NCI-H2196 (cell line): ENCODE measurements around the gene ACTBL2.
"Not testable (repeated sequence)": the region's sequence is repeated elsewhere in the genome, so short reads cannot be mapped to it uniquely, and the experiment has no call there.

ENCODE experiments used
- DNase-seq: peaks from one replicate; lab custom pipeline; 2025; ENCODE audit not compliant: unreplicated experiment; lab: John Stamatoyannopoulos, UW

Gene ACTBL2

DNA sequence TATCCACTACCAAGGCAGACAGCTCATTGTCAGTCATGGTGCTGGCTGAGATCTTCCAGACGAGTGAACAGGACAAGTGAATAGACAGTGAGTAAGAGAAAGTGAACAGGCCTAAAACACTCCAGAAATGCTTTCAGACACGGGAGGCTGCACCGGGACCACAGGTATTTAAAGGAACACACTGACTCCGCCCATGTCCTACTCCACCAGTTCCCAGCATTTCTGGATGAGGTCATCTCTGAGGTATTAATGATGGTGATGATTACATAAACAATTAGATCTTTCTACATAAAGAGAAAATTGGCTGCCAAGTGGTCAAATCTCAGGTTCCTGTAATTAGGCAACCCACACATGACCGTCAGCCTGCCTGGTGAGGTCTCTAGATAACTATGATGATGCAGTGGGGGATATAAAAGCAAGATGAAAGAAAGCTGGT, at the start of gene ACTBL2:
TSS of gene ACTBL2 (minus strand) at position 141 of the 436 bp plus-strand sequence. CDS start at position 37, 104 bp downstream.
- no peak for DNase-seq

GRCh38 chr5:57531333-57531732, 48.7 kb upstream of the ACTBL2 start:
- no peak for DNase-seq

GRCh38 chr5:57529864-57530263, 47.3 kb upstream of the ACTBL2 start:
- no peak for DNase-seq

GRCh38 chr5:57527870-57528269, 45.3 kb upstream of the ACTBL2 start:
- DNase-seq, result no peak

DNA sequence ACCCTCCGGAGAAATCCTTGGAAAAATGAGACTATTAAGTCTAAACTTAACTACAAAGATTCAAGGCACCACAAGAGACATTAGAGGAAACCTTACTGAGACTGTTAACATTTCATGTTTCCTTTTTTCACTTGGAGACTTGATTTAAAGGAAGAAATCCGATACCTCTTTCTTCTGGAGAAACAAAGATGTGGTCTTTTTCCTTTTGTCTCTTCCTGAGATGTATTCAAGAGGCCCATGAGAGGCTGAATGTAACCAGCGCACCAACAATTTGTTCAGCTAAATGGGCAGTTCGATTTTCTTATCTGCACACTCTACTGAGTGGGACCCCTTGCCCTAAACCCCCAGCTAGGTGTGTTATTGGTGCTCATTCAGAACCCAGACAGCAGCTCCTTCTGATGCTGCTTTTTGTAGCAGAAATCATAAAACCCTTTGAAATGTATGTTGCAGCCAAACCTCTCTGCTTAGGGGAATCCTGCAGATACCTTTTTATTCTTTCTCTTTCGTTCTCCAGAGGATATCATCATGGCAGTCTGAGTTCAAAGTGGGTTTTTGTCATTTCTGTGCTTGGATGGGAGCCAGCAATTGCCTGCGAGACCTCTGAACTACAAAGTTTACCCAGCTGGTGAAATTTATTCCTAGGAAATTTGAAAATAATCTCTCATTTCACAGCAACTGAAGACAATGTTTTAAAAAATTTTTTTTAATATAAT, 41.9 kb upstream of the ACTBL2 start:
- no peak for DNase-seq

- not testable (repeated sequence) for DNase-seq
These were observed 39.9 kb upstream of the ACTBL2 start for GRCh38 chr5:57522477-57522876.

- DNase-seq, result not testable (repeated sequence)
These were observed 35.8 kb upstream of the ACTBL2 start for GRCh38 chr5:57518415-57518814.

DNA sequence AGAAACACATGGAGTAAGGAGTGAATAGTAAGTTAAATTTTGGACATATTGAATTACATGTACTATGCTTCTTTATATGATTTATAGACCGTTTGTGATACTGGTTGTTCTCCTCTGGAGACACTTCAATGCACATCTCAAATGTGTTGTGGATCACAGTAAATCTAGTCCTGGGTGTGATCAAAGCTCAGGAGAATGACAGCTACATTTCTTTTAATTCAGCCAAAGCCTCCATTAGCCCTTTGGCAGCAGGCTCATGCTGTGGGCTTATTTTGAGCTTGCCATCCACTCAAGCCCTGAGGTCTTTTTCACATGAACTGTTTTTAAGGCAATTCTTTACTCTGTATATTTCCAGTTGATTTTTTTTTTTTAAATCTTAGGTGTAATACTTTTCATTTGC, 34.6 kb upstream of the ACTBL2 start:
- DNase-seq, result no peak

- no peak for DNase-seq
These were observed 31.2 kb upstream of the ACTBL2 start for GRCh38 chr5:57513785-57514184.

DNA sequence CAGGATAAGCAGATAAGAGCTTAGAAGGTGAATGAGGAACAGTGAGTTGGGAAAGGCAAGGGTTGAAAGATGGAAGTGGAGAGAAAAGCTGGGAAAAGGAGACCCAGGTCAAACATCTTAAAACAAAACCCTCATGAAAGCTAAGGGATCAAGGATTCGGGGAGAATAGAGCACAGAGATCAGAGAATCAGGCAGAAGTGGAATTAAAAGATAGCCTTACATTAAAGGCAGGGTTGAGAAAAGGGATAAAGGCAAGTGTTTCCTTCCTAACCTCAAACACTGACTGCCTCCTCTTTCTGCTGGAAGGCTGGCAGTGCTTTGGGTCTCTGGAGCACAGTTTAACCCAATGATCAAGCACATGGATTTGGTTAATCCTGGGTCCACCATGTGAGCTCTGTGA, 28.7 kb upstream of the ACTBL2 start:
- DNase-seq, result no peak

GRCh38 chr5:57509501-57510260, 27.1 kb upstream of the ACTBL2 start:
- no peak for DNase-seq

DNA sequence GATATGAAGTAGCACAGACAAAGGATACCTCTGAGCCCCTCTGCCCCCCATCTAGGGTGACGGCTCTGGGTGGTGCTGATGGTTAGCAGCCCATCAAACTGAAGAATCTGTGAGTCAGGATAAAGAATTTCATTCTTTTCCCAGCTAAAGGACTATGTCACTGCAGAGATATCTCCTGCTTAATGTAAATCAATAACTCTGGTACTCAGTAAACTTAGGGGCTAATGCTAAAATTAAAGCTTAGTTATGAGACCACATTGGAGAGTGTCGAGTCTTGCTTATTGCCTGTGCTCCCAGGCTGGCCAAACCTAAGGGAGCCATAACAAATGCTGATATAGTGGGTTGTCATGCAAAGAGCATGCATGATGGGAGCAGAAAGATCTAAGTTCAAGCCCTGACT, 25.6 kb upstream of the ACTBL2 start:
- DNase-seq, result no peak

GRCh38 chr5:57505272-57506200, 22.9 kb upstream of the ACTBL2 start:
- no peak for DNase-seq

DNA sequence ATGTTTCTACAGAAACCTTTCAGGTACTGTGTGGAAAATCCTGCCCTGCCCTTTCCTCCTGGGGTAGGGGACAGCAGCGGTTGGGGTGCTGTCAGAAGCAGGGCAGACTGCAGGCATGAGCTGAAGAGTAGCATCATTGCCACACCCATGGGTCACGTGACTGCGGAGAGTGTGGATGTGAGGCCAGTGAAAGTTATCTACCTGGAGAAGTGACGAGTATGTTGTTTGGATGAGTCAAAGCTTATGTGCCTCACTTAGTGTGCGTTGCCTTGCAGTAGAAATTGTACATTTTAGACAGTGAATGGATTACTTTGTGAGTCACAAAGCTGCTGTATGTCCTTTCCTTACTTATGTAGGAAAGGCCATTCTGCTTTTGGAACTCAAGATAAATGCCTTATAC, 21.7 kb upstream of the ACTBL2 start:
- DNase-seq, result no peak

DNA sequence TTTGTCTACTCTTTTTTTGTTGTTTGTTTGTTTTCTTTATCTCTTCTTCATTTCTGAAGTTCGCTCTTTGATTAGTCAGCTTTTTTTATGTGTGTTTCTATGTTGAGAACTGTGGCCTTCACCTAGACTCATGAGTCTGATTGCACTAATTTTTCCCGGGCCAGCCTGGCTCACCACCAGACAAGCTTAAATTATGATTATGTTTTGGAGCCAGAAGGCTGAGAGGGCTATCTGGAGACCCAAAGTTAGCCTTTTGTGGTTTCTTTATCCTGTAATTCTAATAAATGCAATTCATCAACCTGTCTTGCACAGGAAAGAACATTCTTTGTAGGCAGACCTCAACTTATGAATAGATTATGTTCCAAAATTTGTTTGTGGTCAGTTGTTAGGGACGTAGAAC, 20.8 kb upstream of the ACTBL2 start:
- no peak for DNase-seq

GRCh38 chr5:57501414-57502201, 19.0 kb upstream of the ACTBL2 start:
- DNase-seq, result no peak

GRCh38 chr5:57499262-57500050, 16.8 kb upstream of the ACTBL2 start:
- DNase-seq, result peak; percentile 1

GRCh38 chr5:57497733-57498132, 15.1 kb upstream of the ACTBL2 start:
- no peak for DNase-seq

DNA sequence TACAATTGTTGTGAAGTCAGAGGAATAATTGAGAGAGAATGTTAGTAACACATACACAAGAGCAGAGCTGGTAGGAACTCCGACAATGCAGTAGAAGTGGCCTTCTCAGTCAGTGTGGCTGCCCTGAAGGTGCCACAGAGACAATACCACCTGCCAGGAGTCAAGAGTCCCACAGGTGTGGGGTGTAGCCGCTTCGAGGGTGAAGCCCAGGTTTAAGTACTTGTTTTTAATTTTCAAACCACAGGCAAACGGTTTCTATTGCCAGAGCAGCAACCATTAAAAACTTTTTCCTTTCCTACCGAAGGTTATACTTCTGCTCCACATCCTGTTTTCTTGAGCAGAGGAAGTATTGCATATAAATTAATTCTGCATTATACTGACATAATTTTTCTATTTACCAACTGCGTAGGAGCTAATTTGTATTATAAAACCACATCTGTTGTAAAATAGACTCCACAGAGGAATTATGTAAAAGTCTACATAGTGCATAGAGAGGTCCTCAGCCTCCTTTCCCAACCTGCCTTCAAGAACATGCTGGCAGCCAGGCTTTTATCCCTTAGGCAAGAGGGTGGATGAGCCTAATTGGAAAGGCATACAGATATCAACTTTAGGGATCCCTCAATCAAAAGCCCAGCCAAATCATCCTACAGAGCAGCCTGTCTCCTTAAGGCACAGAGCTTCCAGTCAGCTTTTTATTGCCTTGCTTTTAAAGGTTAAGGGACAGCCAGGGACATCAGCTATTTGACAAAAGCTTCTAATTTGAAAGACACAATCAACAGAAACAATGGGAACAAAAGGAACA, 12.9 kb upstream of the ACTBL2 start:
- DNase-seq, result no peak
